ENCODE data around the gene SPECC1. TPM values are rescaled to one million over a fixed set of nuclear protein-coding genes. Genes with fewer than 3 reads are reported as not detected.

SPECC1 gene
- total RNA-seq, 1 donor from 2014 or later, result 83.0 TPM

DNA sequence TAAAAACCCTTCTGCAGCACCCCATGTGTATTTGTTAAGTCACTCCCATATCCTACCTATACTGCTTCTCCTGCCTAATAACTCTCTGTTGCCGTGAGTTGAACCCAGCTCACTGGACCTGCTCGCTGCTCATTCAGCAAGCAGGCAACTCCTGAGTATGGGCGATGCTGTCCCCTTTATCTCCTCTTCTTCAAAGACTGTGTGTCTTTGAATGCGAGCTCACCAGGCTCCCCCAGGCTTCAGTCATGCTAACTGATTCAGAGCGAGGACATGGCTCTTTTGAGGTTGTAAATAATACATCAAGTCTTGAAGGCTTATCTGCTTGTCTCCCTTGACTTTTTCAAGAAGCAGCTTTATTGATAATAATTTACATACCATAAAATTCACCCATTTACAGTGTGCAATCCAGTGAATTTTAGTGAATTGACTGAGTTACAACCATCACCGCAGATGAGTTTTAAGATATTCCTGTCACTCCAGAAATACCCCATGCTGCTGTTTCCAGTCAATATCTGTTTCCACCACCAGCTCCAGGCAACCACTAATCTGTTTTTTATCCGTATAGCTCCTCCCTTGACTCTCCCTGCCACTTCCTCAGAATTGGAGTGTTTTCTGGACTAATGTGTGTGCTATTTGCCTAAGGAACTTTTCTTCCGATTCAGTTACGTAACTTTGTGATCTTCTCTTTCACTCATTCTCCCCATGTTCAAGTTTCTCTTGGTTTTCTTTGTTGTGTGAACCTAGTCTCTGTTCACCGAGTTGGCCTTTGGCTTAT, 132.2 kb downstream of the SPECC1 start:
- Histone ChIP-seq H3K79me2 (ENCODE audit: insufficient read depth, low read length) (no peaks in the 10 kb centered on the region), H3K4me2 (ENCODE audit: low read length) (no peak overlapping the region), H2AFZ (ENCODE audit: low read depth, low read length) (no peak overlapping the region), H3K27me3 (ENCODE audit: insufficient read depth, low read length) (no peaks in the 10 kb centered on the region), H3K27ac (ENCODE audit: low read depth, low read length) (no peak overlapping the region), H3K4me1 (ENCODE audit: insufficient read depth, low read length) (no peaks in the 10 kb centered on the region), H3K4me3 (ENCODE audit: insufficient read depth, low read depth, low read length) (no peak overlapping the region), H3K9me3 (ENCODE audit: insufficient read depth, low read depth, low read length) (no peaks in the 10 kb centered on the region), H3K36me3 (ENCODE audit: insufficient read depth, low read length) (no peaks in the 10 kb centered on the region), H3K9ac (ENCODE audit: low read length) (no peak overlapping the region), H4K20me1 (ENCODE audit: insufficient read depth, low read length) (no peaks in the 10 kb centered on the region)
- Mint-ChIP-seq H3K27ac (ENCODE audit: unreplicated experiment) (no peak overlapping the region), H3K27me3 (ENCODE audit: low read depth, unreplicated experiment) (peaks cover 3% of the 10 kb centered on the region), H3K9me3 (ENCODE audit: unreplicated experiment) (no peaks in the 10 kb centered on the region), H3K4me1 (ENCODE audit: low read depth, unreplicated experiment) (no peaks in the 10 kb centered on the region), H3K4me3 (ENCODE audit: unreplicated experiment) (no peak overlapping the region), H3K36me3 (ENCODE audit: low read depth, unreplicated experiment) (no peaks in the 10 kb centered on the region)
- DNase-seq (ENCODE audit: low read depth) (no peak), FAIRE-seq (no peak)
- no peak for TF ChIP-seq EZH2 (IDR thresholded peaks at IDR 0.05; ENCODE audit: insufficient read depth, low read length)
- TF ChIP-seq CTCF (IDR thresholded peaks at IDR 0.05; ENCODE audit: insufficient read depth, low read depth, low read length), result no peak

DNA sequence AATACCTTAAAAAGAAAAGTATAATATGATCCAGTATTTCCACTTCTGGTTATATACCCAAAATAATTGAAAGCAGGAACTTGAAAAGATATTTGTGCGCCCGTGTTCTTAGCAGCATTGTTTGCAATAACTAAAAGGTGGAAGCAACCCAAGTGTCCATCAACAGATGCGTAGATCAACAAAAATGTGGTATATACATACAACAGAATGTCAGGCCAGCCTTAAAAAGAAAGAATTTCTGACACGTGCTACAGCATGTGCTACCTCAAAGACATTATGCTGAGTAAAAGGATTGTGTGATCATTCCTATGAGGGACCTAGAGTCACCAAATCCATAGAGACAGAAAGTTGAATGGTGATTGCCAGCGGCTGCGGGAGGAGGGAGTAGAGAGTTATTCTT, 133.1 kb downstream of the SPECC1 start:
- Mint-ChIP-seq H3K9me3 (ENCODE audit: unreplicated experiment) (no peaks in the 10 kb centered on the region), H3K4me3 (ENCODE audit: unreplicated experiment) (no peak overlapping the region), H3K27ac (ENCODE audit: unreplicated experiment) (no peak overlapping the region), H3K27me3 (ENCODE audit: low read depth, unreplicated experiment) (peaks cover 3% of the 10 kb centered on the region), H3K4me1 (ENCODE audit: low read depth, unreplicated experiment) (no peaks in the 10 kb centered on the region), H3K36me3 (ENCODE audit: low read depth, unreplicated experiment) (no peaks in the 10 kb centered on the region)
- H3K79me2 ChIP-seq (ENCODE audit: insufficient read depth, low read length), result no peaks in the 10 kb centered on the region
- no peak overlapping the region for H3K9ac ChIP-seq (ENCODE audit: low read length)
- DNase-seq (ENCODE audit: low read depth), result no peak
- no peaks in the 10 kb centered on the region for H3K9me3 ChIP-seq (ENCODE audit: insufficient read depth, low read depth, low read length)
- no peak overlapping the region for H2AFZ ChIP-seq (ENCODE audit: low read depth, low read length)
- H3K4me1 ChIP-seq (ENCODE audit: insufficient read depth, low read length), result no peaks in the 10 kb centered on the region
- no peak overlapping the region for H3K4me2 ChIP-seq (ENCODE audit: low read length)
- H3K27me3 ChIP-seq (ENCODE audit: insufficient read depth, low read length), result no peaks in the 10 kb centered on the region
- no peaks in the 10 kb centered on the region for H3K36me3 ChIP-seq (ENCODE audit: insufficient read depth, low read length)
- no peaks in the 10 kb centered on the region for H4K20me1 ChIP-seq (ENCODE audit: insufficient read depth, low read length)
- FAIRE-seq, result no peak
- TF ChIP-seq EZH2 (IDR thresholded peaks at IDR 0.05; ENCODE audit: insufficient read depth, low read length), result no peak
- TF ChIP-seq CTCF (IDR thresholded peaks at IDR 0.05; ENCODE audit: insufficient read depth, low read depth, low read length), result no peak
- H3K27ac ChIP-seq (ENCODE audit: low read depth, low read length), result no peak overlapping the region
- H3K4me3 ChIP-seq (ENCODE audit: insufficient read depth, low read depth, low read length), result no peak overlapping the region

DNA sequence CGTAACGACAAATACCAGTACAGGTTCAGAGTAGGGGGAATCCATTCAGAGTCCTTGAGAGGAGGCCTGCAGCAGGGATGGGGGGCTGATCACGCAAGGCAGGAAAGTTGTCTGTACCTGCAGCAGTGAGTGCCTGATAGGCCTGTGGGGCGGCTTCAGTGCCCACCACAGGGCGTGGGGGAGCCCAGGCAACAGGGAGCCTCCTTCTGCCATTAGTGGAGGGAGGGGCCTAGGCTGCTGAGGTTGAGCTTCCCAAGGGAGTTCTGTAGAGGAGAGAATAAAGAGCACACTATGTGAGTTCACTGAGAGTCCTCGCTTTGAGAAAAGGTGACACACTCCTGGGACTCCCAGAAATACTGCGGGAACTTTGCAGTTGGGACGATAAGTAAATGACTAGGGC, 134.6 kb downstream of the SPECC1 start:
- DNase-seq (ENCODE audit: low read depth), result no peak
- no peak for TF ChIP-seq EZH2 (IDR thresholded peaks at IDR 0.05; ENCODE audit: insufficient read depth, low read length)
- no peak for TF ChIP-seq CTCF (IDR thresholded peaks at IDR 0.05; ENCODE audit: insufficient read depth, low read depth, low read length)
- Histone ChIP-seq H3K27ac (ENCODE audit: low read depth, low read length) (no peak overlapping the region), H3K27me3 (ENCODE audit: insufficient read depth, low read length) (no peaks in the 10 kb centered on the region), H2AFZ (ENCODE audit: low read depth, low read length) (no peak overlapping the region), H3K36me3 (ENCODE audit: insufficient read depth, low read length) (no peaks in the 10 kb centered on the region), H3K4me1 (ENCODE audit: insufficient read depth, low read length) (no peaks in the 10 kb centered on the region), H4K20me1 (ENCODE audit: insufficient read depth, low read length) (no peaks in the 10 kb centered on the region), H3K4me3 (ENCODE audit: insufficient read depth, low read depth, low read length) (no peak overlapping the region), H3K4me2 (ENCODE audit: low read length) (no peak overlapping the region), H3K9me3 (ENCODE audit: insufficient read depth, low read depth, low read length) (no peaks in the 10 kb centered on the region), H3K79me2 (ENCODE audit: insufficient read depth, low read length) (no peaks in the 10 kb centered on the region), H3K9ac (ENCODE audit: low read length) (no peak overlapping the region)
- Mint-ChIP-seq H3K4me1 (ENCODE audit: low read depth, unreplicated experiment) (no peaks in the 10 kb centered on the region), H3K27ac (ENCODE audit: unreplicated experiment) (no peak overlapping the region), H3K27me3 (ENCODE audit: low read depth, unreplicated experiment) (peaks cover 3% of the 10 kb centered on the region), H3K4me3 (ENCODE audit: unreplicated experiment) (no peak overlapping the region), H3K9me3 (ENCODE audit: unreplicated experiment) (no peaks in the 10 kb centered on the region), H3K36me3 (ENCODE audit: low read depth, unreplicated experiment) (no peaks in the 10 kb centered on the region)
- no peak for FAIRE-seq

Measured in astrocyte (in vitro differentiated cells and primary cell).